Neuronal stem cell (in vitro differentiated cells): ENCODE data around the gene BOC.

ENCODE experiments used
- DNase-seq: peaks from one replicate; pipeline ENCODE4 v3.0.0-alpha.2; 2013; ENCODE audit warnings: low spot score
- H2AFZ ChIP-seq: one replicate; pipeline ENCODE4 v1.6.1; 2013; ENCODE audit warnings: mild to moderate bottlenecking, low read length, inconsistent platforms
- H2AK5ac ChIP-seq: 2 replicates; pipeline ENCODE4 v1.6.1; 2013; ENCODE audit warnings: low read depth, mild to moderate bottlenecking, inconsistent platforms, low read length, moderate library complexity, mixed read lengths
- H2BK120ac ChIP-seq: 2 replicates; pipeline ENCODE4 v1.6.1; 2013; ENCODE audit warnings: low read depth, mild to moderate bottlenecking, inconsistent platforms, low read length, moderate library complexity, mixed read lengths
- H2BK12ac ChIP-seq: one replicate; pipeline ENCODE4 v1.6.1; 2013; ENCODE audit warnings: low read length, inconsistent platforms
- H2BK15ac ChIP-seq: 2 replicates; pipeline ENCODE4 v1.6.1; 2013; ENCODE audit warnings: mild to moderate bottlenecking, low read length, inconsistent platforms, mixed read lengths
- H2BK5ac ChIP-seq: one replicate; pipeline ENCODE4 v1.6.1; 2013; ENCODE audit warnings: inconsistent platforms, mild to moderate bottlenecking, low read length, moderate library complexity
- H3K14ac ChIP-seq: one replicate; pipeline ENCODE4 v1.6.1; 2013; ENCODE audit warnings: low read length, inconsistent platforms
- H3K18ac ChIP-seq: 2 replicates; pipeline ENCODE4 v1.6.1; 2013; ENCODE audit warnings: low read length, inconsistent platforms
- H3K23ac ChIP-seq: 2 replicates; pipeline ENCODE4 v1.6.1; 2013; ENCODE audit warnings: low read depth, mild to moderate bottlenecking, mixed read lengths, low read length, inconsistent platforms; ENCODE audit not compliant: poor library complexity
- H3K27ac ChIP-seq: replicated peaks from 3 replicates; pipeline ENCODE4 v1.5.1; 2013; ENCODE audit warnings: low read length, inconsistent platforms
- H3K27me3 ChIP-seq, 3 experiments: 2 replicates each; pipeline ENCODE4 v1.6.1; 2013; ENCODE audit warnings: low read length in 3 of 3, mild to moderate bottlenecking in 2 of 3, inconsistent platforms in 1 of 3, low read depth in 1 of 3, mixed read lengths in 1 of 3, moderate library complexity in 1 of 3; ENCODE audit not compliant: control insufficient read depth in 3 of 3, insufficient read depth in 3 of 3
- H3K36me3 ChIP-seq, 2 donors: replicated peaks in 1 of 2; 2 replicates each; pipeline ENCODE4 v1.6.1; 2013; ENCODE audit warnings: low read length in 2 of 2; ENCODE audit not compliant: control insufficient read depth in 2 of 2, insufficient read depth in 2 of 2
- H3K4ac ChIP-seq: 2 replicates; pipeline ENCODE4 v1.6.1; 2013; ENCODE audit warnings: inconsistent platforms, mild to moderate bottlenecking, low read length, moderate library complexity
- H3K4me1 ChIP-seq, 2 donors: 1 replicate in 1 of 2; 2 replicates in 1 of 2; pipeline ENCODE4 v1.6.1; 2013; ENCODE audit warnings: low read length in 2 of 2, low read depth in 1 of 2; ENCODE audit not compliant: control insufficient read depth in 2 of 2, insufficient read depth in 1 of 2
- H3K4me2 ChIP-seq: one replicate; pipeline ENCODE4 v1.6.1; 2013; ENCODE audit warnings: mild to moderate bottlenecking, low read length, inconsistent platforms; ENCODE audit not compliant: insufficient read depth, poor library complexity, severe bottlenecking
- H3K4me3 ChIP-seq, 2 donors: 2 replicates each; pipeline ENCODE4 v1.5.1; 2013; ENCODE audit warnings: low read length in 2 of 2, mild to moderate bottlenecking in 2 of 2, inconsistent platforms in 1 of 2, moderate library complexity in 1 of 2
- H3K79me1 ChIP-seq: one replicate; pipeline ENCODE4 v1.6.1; 2013; ENCODE audit warnings: low read depth, mild to moderate bottlenecking, inconsistent platforms, low read length, moderate library complexity
- H3K9ac ChIP-seq: one replicate; pipeline ENCODE4 v1.6.1; 2013; ENCODE audit warnings: mild to moderate bottlenecking, low read depth, low read length, inconsistent platforms; ENCODE audit not compliant: poor library complexity
- H3K9me3 ChIP-seq, 2 donors: replicated peaks in 1 of 2; 2 replicates each; pipeline versions ENCODE3 to v1.6.1; 2013; ENCODE audit warnings: low read length in 2 of 2, mild to moderate bottlenecking in 2 of 2, inconsistent platforms in 1 of 2, low read depth in 1 of 2, mixed read lengths in 1 of 2, moderate library complexity in 1 of 2; ENCODE audit not compliant: control insufficient read depth in 2 of 2, insufficient read depth in 1 of 2
- H4K8ac ChIP-seq: one replicate; pipeline ENCODE4 v1.6.1; 2013; ENCODE audit warnings: low read depth, mild to moderate bottlenecking, inconsistent platforms, low read length, moderate library complexity
- H4K91ac ChIP-seq: one replicate; pipeline ENCODE4 v1.6.1; 2013; ENCODE audit warnings: low read length, low read depth, mild to moderate bottlenecking, inconsistent platforms; ENCODE audit not compliant: poor library complexity
- WGBS, 2 donors: extraction: QIAGEN DNeasy Blood & Tissue Kit; methylation state at CpG; one replicate each; pipeline ENCODE4 v1.1.7; 2013; ENCODE audit warnings: missing lambda C conversion rate in 2 of 2, mixed read lengths in 1 of 2; ENCODE audit not compliant: insufficient read length in 2 of 2, insufficient replicate concordance in 1 of 2; ENCODE audit errors: extremely low coverage in 2 of 2; 5-methylcytosine and 5-hydroxymethylcytosine counted together

BOC gene

DNA sequence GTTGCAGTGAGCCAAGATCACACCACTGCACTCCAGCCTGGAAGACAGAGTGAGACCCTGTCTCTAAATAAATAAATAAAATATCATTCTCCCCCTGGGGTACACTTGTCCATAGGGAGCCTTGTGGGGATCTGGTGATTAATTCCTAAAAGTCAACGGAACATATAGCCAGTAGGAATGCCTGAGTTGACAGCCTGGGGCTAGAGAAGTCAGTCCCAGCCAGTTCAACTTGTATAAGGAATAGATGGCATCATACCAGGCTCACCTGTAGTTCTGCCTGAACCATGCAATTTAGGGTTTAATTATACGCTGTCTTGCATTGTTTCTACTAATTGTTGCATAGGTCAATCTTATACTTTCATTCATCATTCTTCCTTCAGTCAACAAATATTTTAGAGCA lies 5.9 kb upstream of the BOC start:
- no CpG with 5 or more reads among the region's 2 CpGs for WGBS, 2 donors
- DNase-seq, result no peak
- no peaks in the 10 kb centered on the region for H3K36me3 ChIP-seq

GRCh38 chr3:113210604-113211329 lies 590 bp upstream of the BOC start:
- H3K27ac ChIP-seq, result peak overlapping the region; percentile 92
- peak overlapping the region; percentile 88 for H2AFZ ChIP-seq
- H4K8ac ChIP-seq, result no peak overlapping the region
- no peak overlapping the region for H3K23ac ChIP-seq
- no peak overlapping the region for H2BK12ac ChIP-seq
- peak overlapping the region; percentile 92 for H2BK120ac ChIP-seq
- peak overlapping the region; percentile 38 for H3K9ac ChIP-seq
- H3K9me3 ChIP-seq, result no peaks in the 10 kb centered on the region
- H2BK5ac ChIP-seq, result peak overlapping the region; percentile 100
- no peak overlapping the region for H3K14ac ChIP-seq
- peaks cover 3 to 14% of the 10 kb centered on the region in 2 donors for H3K36me3 ChIP-seq
- H3K4me1 ChIP-seq, result peaks cover 14 to 24% of the 10 kb centered on the region in 2 donors
- peak overlapping the region; percentile 68 for H2BK15ac ChIP-seq
- H3K18ac ChIP-seq, result peak overlapping the region; percentile 38
- no peak for DNase-seq
- no peaks in the 10 kb centered on the region for H3K27me3 ChIP-seq
- no peak overlapping the region for H3K4ac ChIP-seq
- H4K91ac ChIP-seq, result no peak overlapping the region
- WGBS, 2 donors, result no CpG with 5 or more reads among the region's 22 CpGs
- peak overlapping the region; percentile 83 for H3K4me2 ChIP-seq
- H3K79me1 ChIP-seq, result peaks cover 7% of the 10 kb centered on the region
- H3K4me3 ChIP-seq, result peak overlapping the region; percentile 61 to 97
- no peak overlapping the region for H2AK5ac ChIP-seq

More for the DNA sequence above, 5.9 kb upstream of the BOC start:
- Histone ChIP-seq H4K91ac (no peak overlapping the region), H3K27me3 (no peaks in the 10 kb centered on the region), H2BK15ac (no peak overlapping the region), H3K14ac (no peak overlapping the region), H3K9me3 (no peaks in the 10 kb centered on the region), H2BK5ac (no peak overlapping the region), H3K23ac (no peak overlapping the region), H3K4me1 (peaks cover 7 to 8% of the 10 kb centered on the region in 2 donors), H3K4me3 (no peak overlapping the region), H3K9ac (no peak overlapping the region), H3K4me2 (no peak overlapping the region), H4K8ac (no peak overlapping the region), H3K4ac (no peak overlapping the region), H3K18ac (no peak overlapping the region), H3K79me1 (no peaks in the 10 kb centered on the region), H3K27ac (no peak overlapping the region), H2BK120ac (no peak overlapping the region), H2BK12ac (no peak overlapping the region), H2AK5ac (no peak overlapping the region), H2AFZ (no peak overlapping the region)

DNA sequence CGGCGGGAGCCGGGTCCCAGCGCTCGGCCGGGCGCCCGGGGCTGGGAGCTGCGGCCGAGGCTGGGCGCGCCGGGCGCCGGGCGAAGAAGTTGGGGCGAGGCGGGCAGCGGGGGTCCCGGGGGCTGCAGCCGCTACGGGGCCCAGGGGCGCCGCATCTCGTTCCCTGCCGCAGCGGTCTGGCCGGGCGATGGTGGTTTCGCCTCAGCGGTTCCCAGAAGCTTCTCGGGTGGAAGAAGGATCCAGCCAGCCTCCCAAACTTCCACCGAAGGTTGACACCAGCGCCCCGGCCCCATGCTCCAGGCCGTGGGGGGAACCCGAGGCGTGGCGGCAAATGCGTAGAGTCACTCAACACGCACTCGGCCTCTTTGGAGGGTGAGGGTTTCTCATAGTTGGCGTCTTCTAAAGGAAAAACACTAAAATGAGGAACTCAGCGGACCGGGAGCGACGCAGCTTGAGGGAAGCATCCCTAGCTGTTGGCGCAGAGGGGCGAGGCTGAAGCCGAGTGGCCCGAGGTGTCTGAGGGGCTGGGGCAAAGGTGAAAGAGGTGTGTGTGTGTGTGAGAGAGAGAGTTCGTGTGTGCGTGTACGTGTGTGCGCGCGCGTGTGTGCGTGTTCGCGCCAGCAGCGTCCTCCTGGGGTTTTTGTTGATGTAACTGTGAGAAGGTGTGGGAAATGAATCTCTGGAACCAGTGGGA lies 940 bp downstream of the BOC start:
- Histone ChIP-seq H2BK120ac (peak overlapping the region; percentile 92), H2BK12ac (peak overlapping the region; percentile 91), H3K18ac (peak overlapping the region; percentile 100), H3K23ac (peak overlapping the region; percentile 47), H2BK5ac (peak overlapping the region; percentile 100), H3K36me3 (peaks cover 13 to 29% of the 10 kb centered on the region in 2 donors), H4K91ac (peak overlapping the region; percentile 41), H3K4me2 (peak overlapping the region; percentile 83), H2BK15ac (peak overlapping the region; percentile 96), H3K9me3 (no peaks in the 10 kb centered on the region), H3K4me3 (peak overlapping the region; percentile 61 to 97), H3K14ac (peak overlapping the region; percentile 97), H3K27ac (peak overlapping the region; percentile 92), H4K8ac (peak overlapping the region; percentile 94), H3K4ac (peak overlapping the region; percentile 80), H3K4me1 (peaks cover 14 to 24% of the 10 kb centered on the region in 2 donors), H3K79me1 (peaks cover 7% of the 10 kb centered on the region), H2AFZ (peak overlapping the region; percentile 88), H2AK5ac (peak overlapping the region; percentile 93), H3K9ac (peak overlapping the region; percentile 100), H3K27me3 (no peaks in the 10 kb centered on the region)
- no CpG with 5 or more reads among the region's 62 CpGs for WGBS, 2 donors
- no peak for DNase-seq

DNA sequence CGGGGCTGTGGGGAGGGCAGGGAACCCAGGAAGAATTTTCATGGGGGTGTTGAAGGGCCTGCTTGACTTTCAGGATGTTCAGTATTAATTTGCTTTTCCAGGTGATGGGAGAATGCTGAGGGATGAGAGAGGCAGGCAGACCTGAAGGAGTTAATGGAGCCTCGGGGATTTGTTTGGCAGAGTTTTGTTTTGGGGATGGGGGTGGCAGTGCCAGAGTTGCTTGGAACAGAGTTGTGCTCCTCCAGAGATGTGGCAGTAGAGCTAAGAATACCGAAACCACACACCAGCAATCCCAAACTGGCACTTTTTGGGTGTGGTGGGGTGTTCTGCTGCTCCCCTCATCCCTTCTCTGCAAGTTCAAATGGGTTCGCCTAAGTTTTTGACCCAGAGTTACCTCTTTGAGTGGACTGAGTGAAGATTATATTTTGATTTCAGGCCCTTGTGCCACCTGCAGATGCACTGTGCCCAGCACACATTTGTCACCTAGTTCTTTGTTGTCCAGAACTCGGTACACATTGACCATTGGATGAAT lies 1.6 kb downstream of the BOC start:
- H3K36me3 ChIP-seq, result peaks cover 15 to 35% of the 10 kb centered on the region in 2 donors
- peak overlapping the region; percentile 80 for H3K4ac ChIP-seq
- H2AK5ac ChIP-seq, result peak overlapping the region; percentile 93
- peak overlapping the region; percentile 100 for H3K18ac ChIP-seq
- H2BK12ac ChIP-seq, result no peak overlapping the region
- peak overlapping the region; percentile 41 for H4K91ac ChIP-seq
- H4K8ac ChIP-seq, result peak overlapping the region; percentile 94
- H2BK120ac ChIP-seq, result peak overlapping the region; percentile 92
- H3K9ac ChIP-seq, result peak overlapping the region; percentile 100
- no peaks in the 10 kb centered on the region for H3K9me3 ChIP-seq
- H2BK15ac ChIP-seq, result peak overlapping the region; percentile 96
- H3K4me3 ChIP-seq, result peak overlapping the region; percentile 61 to 97
- H3K79me1 ChIP-seq, result peaks cover 7% of the 10 kb centered on the region
- no CpG with 5 or more reads among the region's 5 CpGs for WGBS, 2 donors
- H3K4me2 ChIP-seq, result peak overlapping the region; percentile 83
- peak overlapping the region; percentile 92 for H3K27ac ChIP-seq
- no peaks in the 10 kb centered on the region for H3K27me3 ChIP-seq
- DNase-seq, result no peak
- peak overlapping the region; percentile 88 for H2AFZ ChIP-seq
- H3K4me1 ChIP-seq, result peaks cover 14 to 24% of the 10 kb centered on the region in 2 donors
- peak overlapping the region; percentile 100 for H2BK5ac ChIP-seq
- peak overlapping the region; percentile 59 for H3K14ac ChIP-seq
- H3K23ac ChIP-seq, result peak overlapping the region; percentile 47
